ENCODE results near the gene EFCAB8. TPM values are rescaled to one million over a fixed set of nuclear protein-coding genes. Genes with fewer than 3 reads are reported as not detected.

The EFCAB8 gene
- 0.20 TPM for total RNA-seq

- no peak for DNase-seq (ENCODE audit: low spot score)
Measured at GRCh38 chr20:32858701-32859372, at the start of gene EFCAB8. EFCAB8 (plus strand) TSS chr20:32858923; CDS start chr20:32863793, 4,870 bp downstream.

- no peak for DNase-seq (ENCODE audit: low spot score)
Measured at GRCh38 chr20:32809907-32810306, 48.8 kb upstream of the EFCAB8 start.

GRCh38 chr20:32810941-32811340 lies 47.8 kb upstream of the EFCAB8 start:
- DNase-seq (ENCODE audit: low spot score) = no peak

GRCh38 chr20:32811886-32812285 lies 46.8 kb upstream of the EFCAB8 start:
- DNase-seq (ENCODE audit: low spot score) = no peak

GRCh38 chr20:32819992-32820697 lies 38.6 kb upstream of the EFCAB8 start:
- DNase-seq (ENCODE audit: low spot score) = peak; percentile 69

GRCh38 chr20:32820698-32821377 lies 37.9 kb upstream of the EFCAB8 start:
- DNase-seq (ENCODE audit: low spot score) = no peak

GRCh38 chr20:32822225-32822624 lies 36.5 kb upstream of the EFCAB8 start:
- DNase-seq (ENCODE audit: low spot score) = no peak

- no peak for DNase-seq (ENCODE audit: low spot score)
Measured at GRCh38 chr20:32823078-32823477, 35.6 kb upstream of the EFCAB8 start.

- no peak for DNase-seq (ENCODE audit: low spot score)
Measured at GRCh38 chr20:32823737-32824588, 34.8 kb upstream of the EFCAB8 start.

- DNase-seq (ENCODE audit: low spot score) = no peak
Measured at GRCh38 chr20:32828029-32828680, 30.6 kb upstream of the EFCAB8 start.

GRCh38 chr20:32829311-32830005 lies 29.3 kb upstream of the EFCAB8 start:
- no peak for DNase-seq (ENCODE audit: low spot score)

- peak; percentile 37 for DNase-seq (ENCODE audit: low spot score)
Measured at GRCh38 chr20:32830437-32830836, 28.3 kb upstream of the EFCAB8 start.

GRCh38 chr20:32831982-32832381 lies 26.7 kb upstream of the EFCAB8 start:
- DNase-seq (ENCODE audit: low spot score) = no peak

- no peak for DNase-seq (ENCODE audit: low spot score)
Measured at GRCh38 chr20:32832664-32833063, 26.1 kb upstream of the EFCAB8 start.

GRCh38 chr20:32834972-32835371 lies 23.8 kb upstream of the EFCAB8 start:
- no peak for DNase-seq (ENCODE audit: low spot score)

- no peak for DNase-seq (ENCODE audit: low spot score)
Measured at GRCh38 chr20:32837157-32837556, 21.6 kb upstream of the EFCAB8 start.

- DNase-seq (ENCODE audit: low spot score) = no peak
Measured at GRCh38 chr20:32839227-32839981, 19.3 kb upstream of the EFCAB8 start.

- DNase-seq (ENCODE audit: low spot score) = no peak
Measured at GRCh38 chr20:32839982-32840285, 18.8 kb upstream of the EFCAB8 start.

- no peak for DNase-seq (ENCODE audit: low spot score)
Measured at GRCh38 chr20:32841174-32841573, 17.5 kb upstream of the EFCAB8 start.

- no peak for DNase-seq (ENCODE audit: low spot score)
Measured at GRCh38 chr20:32841632-32842031, 17.1 kb upstream of the EFCAB8 start.

Measured in mucosa of gallbladder (tissue), 1 donor.